RKO (cell line): ENCODE results near the gene ANKRD18B.
"Not testable (repeated sequence)": the region's sequence is repeated elsewhere in the genome, so short reads cannot be mapped to it uniquely, and the experiment has no call there.

Experiments used
- DNase-seq: peaks from one replicate; pipeline ENCODE4 v3.0.0-alpha.2; 2016; ENCODE audit warnings: low spot score

ANKRD18B gene

DNA sequence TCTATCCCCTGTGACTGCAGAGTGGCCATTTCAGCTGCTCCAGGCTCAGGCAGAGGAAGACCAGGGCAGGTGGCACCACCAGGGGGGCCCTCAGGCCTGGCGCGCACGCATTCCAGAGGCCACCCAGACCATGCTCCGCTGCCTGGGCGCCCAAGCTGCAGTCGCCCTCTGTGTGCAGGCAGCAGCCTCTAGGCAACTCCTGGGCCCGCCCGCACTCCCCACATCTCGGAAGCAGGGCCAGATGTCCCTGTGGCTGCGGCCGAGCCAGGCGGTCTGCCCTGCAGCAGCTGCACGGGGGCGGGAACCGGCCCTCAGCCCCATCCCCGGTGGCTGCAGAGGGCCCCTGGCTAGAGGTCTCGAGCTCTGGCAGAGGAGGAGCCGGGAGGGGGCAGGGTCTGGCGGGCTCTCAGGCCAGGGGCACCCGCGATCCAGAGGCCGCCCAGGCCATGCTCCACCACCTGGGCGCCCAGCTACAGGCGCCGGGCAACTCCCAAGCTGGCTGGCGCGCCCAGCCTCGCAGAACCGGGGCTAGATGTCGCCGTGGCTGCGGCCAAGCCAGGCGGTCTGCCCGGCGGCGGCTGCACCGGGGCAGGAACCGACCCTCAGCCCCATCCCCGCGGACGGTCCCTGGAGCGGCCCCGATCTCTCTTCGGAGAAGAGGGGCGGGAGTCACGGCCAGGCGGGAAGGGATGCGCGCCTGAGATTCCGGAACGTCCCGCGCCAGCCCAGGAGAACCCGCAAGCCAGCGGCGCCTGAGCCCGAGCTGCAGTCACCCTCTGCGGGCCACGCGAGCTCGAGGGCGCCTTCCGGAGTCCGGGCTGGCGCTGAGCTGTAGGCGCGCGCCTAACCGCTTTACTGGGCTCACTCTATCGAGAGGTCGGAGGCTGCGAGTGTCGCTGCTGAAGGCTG, at the start of gene ANKRD18B:
Gene ANKRD18B (plus strand): TSS at position 855 of the 909 bp plus-strand sequence. CDS start 239 bp downstream, outside the sequence.
- not testable (repeated sequence) for DNase-seq

DNA sequence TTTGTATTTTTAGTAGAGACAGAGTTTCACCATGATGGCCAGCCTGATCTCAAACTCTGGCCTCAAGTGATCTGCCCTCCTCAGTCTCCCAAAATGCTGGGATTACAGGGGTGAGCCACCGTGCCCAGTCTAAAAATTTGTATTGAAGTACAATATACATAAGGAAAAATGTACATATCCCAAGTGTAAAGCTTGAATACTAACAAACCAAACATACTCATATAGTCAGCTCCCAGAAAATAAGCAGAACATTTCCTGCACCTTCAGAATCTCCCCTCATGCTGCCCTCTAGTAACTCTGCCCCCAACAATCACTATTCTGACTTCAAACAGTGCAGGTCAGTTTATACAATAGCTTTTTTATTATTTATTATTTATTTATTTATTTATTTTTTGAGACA, 48.7 kb upstream of the ANKRD18B start:
- DNase-seq = no peak

DNA sequence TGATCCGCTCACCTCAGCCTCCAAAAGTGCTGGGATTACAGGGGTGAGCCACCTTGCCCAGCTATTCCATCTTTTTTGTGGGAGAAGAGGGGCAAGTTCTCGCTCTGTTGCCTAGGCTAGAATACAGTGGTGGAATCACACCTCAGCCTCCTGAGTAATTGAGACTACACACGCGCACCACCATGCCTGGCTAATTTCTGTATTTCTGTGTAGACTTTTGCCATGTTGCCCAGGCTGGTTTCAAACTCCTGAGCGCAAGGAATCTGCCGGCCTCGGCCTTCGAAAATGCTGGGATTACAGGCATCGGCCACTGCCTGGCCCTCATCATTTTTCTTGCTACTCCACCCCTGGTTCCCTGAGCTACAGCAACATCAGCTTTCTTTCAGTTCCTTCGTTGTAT, 47.5 kb upstream of the ANKRD18B start:
- DNase-seq = no peak

DNA sequence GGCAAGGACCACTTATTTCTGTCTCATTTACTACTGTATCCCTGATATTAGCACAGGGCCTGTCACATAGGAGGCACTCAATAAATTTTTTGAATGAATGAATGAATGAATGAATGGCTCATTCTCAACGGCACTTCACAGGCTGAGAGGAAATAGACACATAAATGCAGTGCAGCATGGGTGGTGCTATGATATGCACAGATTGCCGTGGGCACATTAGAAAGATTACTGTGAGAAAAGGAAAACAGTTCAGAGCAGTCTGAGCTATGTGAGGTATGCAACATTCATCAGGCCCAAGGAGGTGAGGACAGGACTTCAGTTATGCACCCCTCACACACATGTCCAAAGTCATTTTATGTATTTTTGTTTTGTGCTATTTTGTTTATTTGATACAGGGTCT, 43.9 kb upstream of the ANKRD18B start:
- DNase-seq = no peak

DNA sequence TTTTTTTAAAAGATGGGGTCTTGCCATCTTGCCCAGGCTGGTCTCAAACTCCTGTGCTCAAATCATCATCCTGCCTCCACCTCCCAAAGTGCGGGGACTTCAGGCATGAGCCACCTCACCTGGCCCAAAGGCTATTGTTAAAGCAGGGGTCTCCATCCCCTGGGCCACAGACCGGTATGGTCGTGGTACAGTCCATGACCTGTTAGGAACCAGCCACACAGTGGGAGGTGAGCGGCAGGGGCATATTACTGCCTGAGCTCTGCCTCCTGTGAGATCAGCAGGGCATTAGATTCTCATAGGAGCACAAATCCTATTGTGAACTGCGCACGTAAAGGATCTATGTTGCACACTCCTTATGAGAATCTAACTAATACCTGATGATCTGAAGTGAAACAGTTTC, 43.1 kb upstream of the ANKRD18B start:
- no peak for DNase-seq

DNA sequence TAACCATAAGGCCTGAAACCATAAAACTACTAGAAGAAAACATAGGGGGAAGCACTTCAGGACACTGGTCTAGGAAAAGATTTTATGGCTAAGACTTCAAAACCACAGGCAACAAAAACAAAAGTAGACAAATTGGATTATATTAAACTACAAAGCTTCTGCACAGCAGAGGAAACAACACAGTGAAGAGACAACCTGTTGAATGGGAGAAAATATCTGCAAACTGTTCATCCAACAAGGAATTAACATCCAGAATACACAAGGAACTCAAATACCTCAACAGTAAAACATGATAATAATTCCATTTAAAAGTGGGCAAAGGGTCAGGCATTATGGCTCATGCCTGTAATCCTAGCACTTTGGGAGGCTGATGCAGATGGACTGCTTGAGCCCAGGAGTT, 38.7 kb upstream of the ANKRD18B start:
- DNase-seq = not testable (repeated sequence)

DNA sequence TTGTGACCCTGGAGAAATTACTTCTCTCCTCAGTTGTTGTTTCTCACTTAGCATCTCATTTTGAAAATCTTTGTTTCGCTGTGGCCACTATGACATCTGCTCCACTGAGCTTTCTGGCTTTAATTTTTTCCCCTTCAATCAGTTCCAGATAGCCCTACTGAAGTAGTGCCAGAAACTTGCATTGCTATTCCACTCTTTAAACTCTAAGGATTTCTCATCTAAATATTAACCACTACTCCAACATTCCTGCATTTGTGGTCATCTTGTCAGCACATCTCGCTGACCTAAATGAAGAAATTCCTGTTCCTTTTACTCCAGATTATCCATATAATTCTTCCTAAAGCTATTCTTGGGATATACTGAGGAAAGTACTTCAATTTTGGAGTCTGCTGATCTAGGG, 35.0 kb upstream of the ANKRD18B start:
- no peak for DNase-seq

DNA sequence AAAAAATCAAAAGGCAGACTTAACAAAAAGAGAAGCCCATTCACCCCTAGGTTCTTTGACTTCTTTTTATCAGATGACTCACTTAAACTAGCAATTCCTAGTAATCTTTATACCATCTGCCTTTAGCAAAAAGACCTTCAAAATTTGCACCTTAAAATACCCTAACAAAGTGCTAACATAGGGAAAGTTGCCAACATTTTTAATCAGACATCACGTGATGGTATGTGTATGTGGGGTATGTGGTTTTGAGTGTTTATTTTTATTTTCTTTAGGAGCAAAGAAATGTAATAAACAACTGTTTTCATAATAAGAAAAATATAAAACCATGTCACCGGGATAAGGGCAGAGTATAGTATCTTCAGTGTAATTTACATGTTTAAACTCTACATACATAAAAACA, 30.2 kb upstream of the ANKRD18B start:
- not testable (repeated sequence) for DNase-seq

DNA sequence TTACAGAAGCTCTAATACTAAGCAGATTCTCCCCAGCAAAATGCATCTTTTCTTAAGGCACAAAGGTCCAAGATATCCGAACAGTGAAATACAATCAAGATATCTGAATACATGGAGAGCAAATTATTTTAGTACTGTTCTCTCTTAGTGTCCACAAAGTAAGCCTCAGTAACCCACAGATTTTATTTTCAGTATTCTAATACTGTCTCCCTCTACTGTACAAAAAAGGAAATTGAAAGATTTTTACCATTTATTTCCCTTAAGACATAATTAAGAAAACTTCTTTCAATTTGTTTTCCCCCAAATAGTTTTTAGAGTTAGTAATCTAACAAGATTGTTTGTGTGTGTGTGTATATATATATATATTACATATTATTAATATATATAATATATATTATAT, 25.7 kb upstream of the ANKRD18B start:
- DNase-seq = peak; percentile 46

DNA sequence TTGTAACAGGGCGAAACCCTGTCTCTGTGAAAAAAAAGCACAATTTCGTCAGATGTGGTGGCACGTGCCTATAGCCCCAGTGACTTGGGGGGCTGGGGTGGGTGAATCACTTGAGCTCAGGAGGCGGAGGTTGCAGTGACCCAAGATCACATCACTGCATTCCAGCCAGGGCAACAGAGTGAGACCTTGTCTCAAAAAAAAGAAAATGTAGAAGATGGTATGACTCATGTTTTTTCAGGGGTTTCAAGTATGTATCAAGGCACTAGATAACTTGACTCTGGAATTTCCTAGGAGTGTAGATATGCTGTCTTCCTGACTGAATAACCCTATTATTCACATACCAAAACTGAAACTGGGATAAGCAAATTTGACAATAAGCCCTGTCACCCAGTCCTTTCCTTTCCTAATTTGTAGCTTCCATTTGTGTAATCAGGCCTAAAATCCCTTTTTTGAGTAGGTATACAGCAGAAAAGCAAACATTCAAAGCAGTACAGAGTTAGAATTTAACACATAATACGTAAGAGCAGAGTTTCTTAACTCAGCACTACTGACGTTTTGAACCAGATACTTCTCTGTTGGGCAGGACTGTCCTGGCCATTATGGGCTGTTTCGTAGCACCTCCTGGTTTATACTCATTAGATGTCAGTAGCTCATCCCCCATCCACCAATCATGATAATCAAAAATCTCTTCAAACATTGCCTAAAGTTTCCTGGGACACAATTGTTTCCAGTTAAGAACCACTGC, 17.3 kb upstream of the ANKRD18B start:
- DNase-seq = peak; percentile 82

DNA sequence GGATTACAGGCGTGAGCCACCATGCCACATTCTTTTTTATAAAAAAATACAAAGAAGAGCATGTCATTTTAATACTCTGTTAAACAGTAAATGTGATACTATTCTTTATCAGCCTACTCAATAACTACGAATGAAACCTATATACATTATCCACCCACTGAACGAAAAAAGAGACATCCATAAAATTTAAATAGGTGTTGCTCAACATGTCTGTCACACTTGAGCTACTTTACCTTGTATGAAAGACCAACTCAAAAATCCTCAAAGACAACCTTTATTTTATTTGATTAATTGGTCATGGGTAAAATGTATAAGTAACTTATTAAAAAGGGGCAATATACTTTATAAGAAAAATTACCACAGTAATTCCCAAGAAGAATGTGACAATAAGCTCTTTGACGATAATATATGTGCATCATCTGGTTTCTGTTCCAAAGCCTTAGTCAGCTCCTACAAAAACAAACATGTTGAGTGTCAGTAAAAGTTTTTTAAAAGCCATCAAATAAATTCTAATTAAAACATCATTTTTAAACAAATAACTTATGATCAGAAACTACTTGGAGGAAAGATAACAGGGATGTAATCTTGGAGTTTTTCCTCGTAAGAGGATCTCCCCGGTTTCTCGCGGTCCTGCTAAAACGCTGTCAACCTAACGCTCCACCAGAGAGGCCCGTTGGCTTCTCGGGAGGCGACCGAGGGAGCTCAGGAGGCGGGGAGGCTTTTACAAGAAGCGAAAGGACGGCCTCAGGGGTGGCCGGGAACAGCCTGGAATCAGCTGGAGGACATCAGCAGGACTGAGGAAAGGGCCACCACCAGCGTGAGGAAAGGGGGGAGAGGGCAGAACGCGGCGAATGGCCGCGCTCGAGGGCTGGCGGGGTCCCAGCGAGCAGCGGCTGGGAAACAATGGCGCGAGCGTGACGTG, 13.5 kb upstream of the ANKRD18B start:
- DNase-seq = no peak

DNA sequence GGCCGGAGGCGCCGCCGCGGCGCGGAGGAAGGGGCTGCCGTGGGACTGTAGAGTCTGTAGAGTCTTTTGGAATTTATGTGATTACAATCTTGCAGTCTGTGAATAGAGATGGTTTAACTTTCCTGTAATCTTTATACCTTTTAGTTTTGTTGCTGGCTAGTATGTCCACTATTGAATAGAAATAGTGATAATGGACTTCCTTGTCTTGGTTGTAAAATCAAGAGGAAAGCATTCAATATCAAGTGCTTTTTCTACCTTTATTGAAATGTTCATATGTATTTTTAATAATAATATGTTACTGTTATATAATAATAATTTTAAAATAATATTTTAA, 12.9 kb upstream of the ANKRD18B start:
- not testable (repeated sequence) for DNase-seq

DNA sequence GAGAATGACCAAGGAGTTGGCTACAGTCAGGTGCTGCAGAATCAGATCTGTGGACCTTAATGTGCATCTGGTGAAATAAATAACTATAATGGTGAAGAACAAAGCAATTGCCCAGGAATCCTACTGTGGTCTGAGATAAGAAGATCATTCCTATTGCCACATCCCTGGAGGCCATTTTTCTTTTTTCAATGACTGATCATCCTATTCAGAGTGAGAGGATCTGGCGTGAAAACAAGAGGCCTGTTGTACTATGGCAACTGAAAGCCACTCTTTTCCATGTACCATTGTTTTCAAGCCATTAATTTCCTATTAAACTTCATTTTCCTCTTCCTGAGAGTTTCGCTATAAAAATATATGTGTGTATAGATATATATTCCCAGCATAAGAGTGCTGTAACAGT, 11.5 kb upstream of the ANKRD18B start:
- not testable (repeated sequence) for DNase-seq

DNA sequence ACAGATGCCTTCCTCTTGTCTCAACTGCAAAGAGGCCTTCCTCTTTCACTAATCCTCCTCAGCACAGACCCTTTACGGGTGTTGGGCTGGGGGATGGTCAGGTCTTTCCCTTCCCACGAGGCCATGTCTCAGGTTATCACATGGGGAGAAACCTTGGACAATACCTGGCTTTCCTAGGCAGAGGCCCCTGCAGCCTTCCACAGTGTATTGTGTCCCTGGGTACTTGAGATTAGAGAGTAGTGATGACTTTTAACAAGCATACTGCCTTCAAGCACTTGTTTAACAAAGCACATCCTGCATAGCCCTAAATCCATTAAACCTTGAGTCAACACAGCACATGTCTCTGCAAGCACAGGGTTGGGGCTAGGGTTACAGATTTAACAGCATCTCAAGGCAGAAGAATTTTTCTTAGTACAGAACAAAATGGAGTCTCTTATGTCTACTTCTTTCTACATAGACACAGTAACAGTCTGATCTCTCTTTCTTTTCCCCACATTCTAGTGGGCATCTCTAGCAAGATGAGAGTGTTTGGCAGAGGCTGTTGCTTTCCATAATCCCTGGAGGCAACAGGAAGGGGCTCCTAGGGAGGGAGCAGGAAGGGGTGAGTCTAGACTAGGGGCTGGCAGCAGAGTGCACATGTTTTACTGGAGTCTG, 8.6 kb upstream of the ANKRD18B start:
- DNase-seq = not testable (repeated sequence)

DNA sequence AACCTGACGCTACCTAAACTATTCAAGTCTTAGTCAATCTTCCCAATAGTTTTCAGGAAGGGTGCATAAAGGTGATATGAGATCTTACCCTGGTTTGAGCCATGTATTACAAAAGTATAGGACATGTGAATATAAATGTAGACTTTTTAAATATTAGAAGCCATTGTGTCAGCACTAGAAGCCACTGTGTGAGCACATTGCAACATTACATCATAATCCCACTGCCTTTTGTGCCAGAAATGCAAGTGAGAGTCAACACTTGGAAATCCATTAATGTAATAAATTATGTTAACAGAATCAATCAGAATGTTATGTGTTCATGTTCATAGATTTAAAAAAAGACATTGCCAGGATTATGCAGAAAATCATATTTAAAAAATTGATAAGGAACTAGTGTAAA, 7.7 kb upstream of the ANKRD18B start:
- not testable (repeated sequence) for DNase-seq

DNA sequence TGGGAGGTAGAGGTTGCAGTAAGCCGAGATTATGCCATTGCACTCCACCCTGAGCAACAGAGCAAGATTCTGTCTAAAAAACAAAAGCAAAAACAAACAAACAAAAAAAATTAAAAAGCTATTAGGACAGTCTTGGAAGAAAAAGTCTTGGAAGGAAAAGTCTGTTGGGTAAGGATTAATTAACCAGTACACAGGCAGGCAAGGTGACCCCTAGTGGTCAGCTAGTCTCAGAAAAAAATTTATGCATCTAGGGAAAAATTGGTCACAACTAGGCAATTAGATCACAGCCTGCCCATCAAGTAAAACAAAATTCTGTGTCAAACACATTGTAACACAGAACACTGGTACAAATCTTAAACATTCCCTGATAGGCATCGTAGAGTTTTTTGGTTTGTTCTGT, 6.7 kb upstream of the ANKRD18B start:
- peak; percentile 68 for DNase-seq

DNA sequence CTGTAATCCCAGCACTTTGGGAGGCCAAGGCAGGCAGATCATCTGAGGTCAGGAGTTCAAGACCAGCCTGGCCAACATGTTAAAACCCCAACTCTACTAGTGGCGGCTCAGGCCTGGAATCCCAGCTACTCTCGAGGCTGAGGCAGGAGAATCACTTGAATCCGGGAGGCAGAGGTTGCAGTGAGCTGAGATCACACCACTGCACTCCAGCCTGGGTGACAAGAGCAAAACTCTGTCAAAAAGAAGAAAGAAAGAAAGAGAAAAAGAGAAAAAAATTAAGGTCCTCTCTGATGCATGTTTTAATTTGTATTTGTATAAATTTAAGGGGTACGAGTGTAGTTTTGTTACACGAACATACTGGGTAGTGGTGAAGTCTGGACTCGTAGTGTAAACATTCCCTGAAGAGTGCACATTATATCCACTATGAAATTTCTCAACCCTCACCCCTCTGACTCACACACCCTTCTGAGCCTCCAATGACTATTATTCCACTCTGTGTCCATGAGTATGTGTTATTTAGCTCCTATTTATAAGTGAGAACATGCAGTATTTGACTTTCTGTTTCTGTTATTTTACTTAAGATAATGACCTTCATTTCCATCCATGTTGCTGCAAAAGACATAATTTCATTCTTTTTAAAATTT, 6.0 kb upstream of the ANKRD18B start:
- peak; percentile 56 for DNase-seq

DNA sequence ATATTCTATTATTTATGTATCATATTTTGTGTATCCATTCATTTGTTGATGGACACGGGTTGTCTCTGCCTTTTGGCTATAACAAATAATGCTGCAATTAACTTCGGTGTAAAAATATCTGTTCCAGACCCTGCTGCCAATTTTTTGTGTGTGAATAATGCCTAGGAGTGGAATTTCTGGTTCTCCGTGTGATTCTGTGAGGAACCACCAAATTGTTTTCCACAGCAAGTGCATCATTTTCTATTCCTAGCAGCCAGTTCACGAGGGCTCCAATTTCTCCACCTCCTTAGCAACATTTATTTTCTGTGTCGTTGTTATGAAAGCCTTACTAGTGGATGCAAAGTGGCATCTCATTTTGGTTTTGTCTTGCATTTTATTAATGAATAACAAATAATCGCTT, 2.2 kb upstream of the ANKRD18B start:
- not testable (repeated sequence) for DNase-seq

DNA sequence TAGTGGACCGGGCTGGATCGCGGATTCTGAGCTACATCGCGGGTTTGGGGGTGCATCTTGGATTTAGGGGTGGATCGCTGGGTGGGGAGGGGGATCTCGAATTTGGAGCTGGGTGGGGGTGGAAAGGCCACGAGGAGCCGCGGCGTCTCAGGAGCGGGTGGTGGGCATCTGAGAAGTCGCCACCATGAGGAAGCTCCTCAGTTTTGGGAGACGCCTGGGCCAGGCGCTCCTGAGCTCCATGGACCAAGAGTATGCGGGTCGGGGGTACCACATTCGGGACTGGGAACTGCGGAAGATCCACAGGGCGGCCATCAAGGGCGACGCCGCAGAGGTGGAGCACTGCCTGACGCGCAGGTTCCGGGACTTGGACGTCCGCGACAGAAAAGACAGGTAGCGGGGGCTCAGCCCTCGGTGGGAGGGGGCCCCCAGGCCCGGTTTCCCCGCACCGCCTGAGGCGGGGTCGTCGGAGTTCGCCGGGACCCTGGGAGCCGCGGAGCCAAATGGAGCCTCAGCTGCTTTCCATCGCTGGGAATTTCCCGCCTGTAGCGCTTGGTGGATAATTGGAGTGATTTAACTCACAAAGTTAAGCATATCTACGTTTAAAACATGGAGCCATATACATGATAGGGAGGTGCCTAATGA, 376 bp downstream of the ANKRD18B start:
- no peak for DNase-seq

DNA sequence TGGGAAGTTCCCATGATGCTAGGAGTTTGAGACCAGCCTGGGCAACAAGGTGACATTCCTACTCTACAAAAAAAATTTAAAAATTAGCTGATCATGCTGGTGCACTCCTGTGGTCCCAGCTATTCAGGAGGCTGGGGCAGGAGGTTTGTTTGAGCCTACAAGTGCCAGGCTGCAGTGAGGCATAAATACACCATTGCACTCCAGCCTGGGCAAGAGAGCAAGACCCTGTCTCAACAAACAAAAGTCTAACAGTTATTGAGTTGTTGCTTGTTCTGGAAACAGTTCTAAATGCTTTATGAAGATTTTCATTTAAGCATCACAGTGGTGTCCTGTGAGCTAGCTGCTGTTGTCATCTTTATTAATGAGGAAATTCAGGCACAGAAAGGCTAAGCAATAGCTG, 4.0 kb downstream of the ANKRD18B start:
- DNase-seq = not testable (repeated sequence)

DNA sequence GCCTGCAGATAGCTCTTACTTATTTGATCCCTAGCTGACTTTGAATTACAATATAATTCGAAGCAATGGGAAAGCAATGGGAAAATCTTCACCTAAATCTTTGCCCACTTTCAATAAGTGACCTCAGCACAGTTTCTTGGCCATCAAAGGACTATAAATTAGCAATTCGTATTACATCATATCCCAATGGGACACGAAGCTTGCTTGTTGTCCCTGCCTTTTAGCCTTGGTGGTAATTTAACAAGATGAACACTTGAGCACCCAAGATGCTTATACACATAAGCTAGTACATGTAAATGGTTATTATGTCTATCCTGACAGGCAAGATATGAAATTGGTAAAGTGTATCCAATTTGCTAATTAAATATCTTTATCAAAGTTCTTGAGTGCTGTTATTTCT, 9.9 kb downstream of the ANKRD18B start:
- not testable (repeated sequence) for DNase-seq
